Small intestine (tissue), 7 donors: ENCODE results near the gene SRF. TPM values are rescaled to one million over a fixed set of nuclear protein-coding genes. Genes with fewer than 3 reads are reported as not detected.
"Not testable (repeated sequence)": the region's sequence is repeated elsewhere in the genome, so short reads cannot be mapped to it uniquely, and the experiment has no call there.

Experiments used
- DNase-seq, 2 donors: peaks; one replicate each; pipeline versions ENCODE4 v3.0.0 to v3.0.0-alpha.2; 2013
- FAIRE-seq: peaks from 2 replicates; lab custom pipeline; 2012; peaks lifted over from hg19 to GRCh38; lab: Jason Lieb, UNC
- H3K27ac ChIP-seq, 3 donors: one replicate each; pipeline ENCODE4 v1.5.1; 2013; ENCODE audit warnings: low read length in 2 of 3, mild to moderate bottlenecking in 2 of 3, control low read depth in 1 of 3, inconsistent platforms in 1 of 3, low read depth in 1 of 3, moderate library complexity in 1 of 3
- H3K27me3 ChIP-seq, 3 donors: one replicate each; pipeline ENCODE4 v1.6.1; 2013; ENCODE audit warnings: low read length in 3 of 3, inconsistent platforms in 1 of 3; ENCODE audit not compliant: control insufficient read depth in 3 of 3, insufficient read depth in 3 of 3
- H3K36me3 ChIP-seq, 3 donors: one replicate each; pipeline ENCODE4 v1.6.1; 2013; ENCODE audit warnings: low read length in 3 of 3, inconsistent platforms in 1 of 3, low read depth in 1 of 3, mild to moderate bottlenecking in 1 of 3, moderate library complexity in 1 of 3; ENCODE audit not compliant: control insufficient read depth in 3 of 3, insufficient read depth in 2 of 3
- H3K4me1 ChIP-seq, 3 donors: one replicate each; pipeline ENCODE4 v1.6.1; 2013; ENCODE audit warnings: low read length in 2 of 3, inconsistent platforms in 1 of 3, low read depth in 1 of 3, mild to moderate bottlenecking in 1 of 3, moderate library complexity in 1 of 3; ENCODE audit not compliant: control insufficient read depth in 3 of 3, insufficient read depth in 2 of 3
- H3K4me3 ChIP-seq, 3 donors: one replicate each; pipeline ENCODE4 v1.5.1; 2013; ENCODE audit warnings: low read length in 3 of 3, control low read depth in 1 of 3, inconsistent platforms in 1 of 3, low read depth in 1 of 3, mild to moderate bottlenecking in 1 of 3, moderate library complexity in 1 of 3
- H3K9me3 ChIP-seq, 2 donors: one replicate each; pipeline ENCODE4 v1.6.1; 2013; ENCODE audit warnings: low read depth in 1 of 2, low read length in 1 of 2; ENCODE audit not compliant: control insufficient read depth in 2 of 2, insufficient read depth in 1 of 2
- WGBS, 3 donors: extraction: QIAGEN DNeasy Blood & Tissue Kit; methylation state at CpG; one replicate each; pipeline ENCODE4 v1.1.7; 2013; 5-methylcytosine and 5-hydroxymethylcytosine counted together
- polyA plus RNA-seq, 4 donors: library from polyadenylated mRNA; stranded (reverse) in 3 of 4; unstranded in 1 of 4; fragments of 200-250 nt in 3 of 4; fragments of 120-200 nt in 1 of 4; gene quantifications; one replicate each; pipeline versions ENCODE4 v1.2.1 to v1.2.3, GENCODE V29; 2013
- donor health status: healthy with polysubstance abuse.
- donor health status: control.
- donor health status: control.
- donor health status: Bipolar disorder and iron deficiency.
- donor health status: healthy.

Gene SRF
- polyA plus RNA-seq, 4 donors, result 8.9 to 24.0 (median 16.2) TPM

GRCh38 chr6:43127877-43128276 is 43.2 kb upstream of the SRF start:
- 54 to 72% (median 61%) methylated on average over 8 to 11 of the region's 11 CpGs for WGBS, 3 donors
- no peak for FAIRE-seq
- H3K4me3 ChIP-seq, result no peak overlapping the region
- peaks cover 0 to 2% (median 0%) of the 10 kb centered on the region in 3 donors for H3K27me3 ChIP-seq
- H3K27ac ChIP-seq, result no peak overlapping the region
- no peaks in the 10 kb centered on the region for H3K9me3 ChIP-seq
- H3K36me3 ChIP-seq, result peaks cover 0 to 36% (median 0%) of the 10 kb centered on the region in 3 donors
- peaks cover 0 to 19% (median 0%) of the 10 kb centered on the region in 3 donors for H3K4me1 ChIP-seq
- DNase-seq, result no peak

GRCh38 chr6:43128926-43129325 is 42.1 kb upstream of the SRF start:
- no peak for DNase-seq
- no peak for FAIRE-seq
- 42 to 81% (median 53%) methylated on average over 16 of the region's 16 CpGs for WGBS, 3 donors

GRCh38 chr6:43129434-43130194 is 41.5 kb upstream of the SRF start:
- H3K27ac ChIP-seq, result no peak overlapping the region
- DNase-seq, result peak in 1 of 2 donors; percentile 59
- no peak overlapping the region for H3K4me3 ChIP-seq
- 26 to 49% (median 45%) methylated on average over 15 of the region's 15 CpGs for WGBS, 3 donors
- peaks cover 0 to 2% (median 0%) of the 10 kb centered on the region in 3 donors for H3K27me3 ChIP-seq
- no peaks in the 10 kb centered on the region for H3K9me3 ChIP-seq
- H3K36me3 ChIP-seq, result peaks cover 0 to 38% (median 0%) of the 10 kb centered on the region in 3 donors
- peaks cover 0 to 11% (median 0%) of the 10 kb centered on the region in 3 donors for H3K4me1 ChIP-seq
- FAIRE-seq, result no peak

More at GRCh38 chr6:43128926-43129325, 42.1 kb upstream of the SRF start:
- Histone ChIP-seq H3K9me3 (no peaks in the 10 kb centered on the region), H3K27me3 (peaks cover 0 to 2% (median 0%) of the 10 kb centered on the region in 3 donors), H3K27ac (no peak overlapping the region), H3K4me3 (no peak overlapping the region), H3K36me3 (peaks cover 0 to 39% (median 0%) of the 10 kb centered on the region in 3 donors), H3K4me1 (peaks cover 0 to 14% (median 0%) of the 10 kb centered on the region in 3 donors)

GRCh38 chr6:43130429-43130828 is 40.6 kb upstream of the SRF start:
- Histone ChIP-seq H3K9me3 (no peaks in the 10 kb centered on the region), H3K27ac (no peak overlapping the region), H3K4me3 (no peak overlapping the region), H3K27me3 (peaks cover 0 to 2% (median 0%) of the 10 kb centered on the region in 3 donors), H3K36me3 (peaks cover 0 to 38% (median 0%) of the 10 kb centered on the region in 3 donors), H3K4me1 (peaks cover 0 to 11% (median 0%) of the 10 kb centered on the region in 3 donors)
- no peak for DNase-seq
- no peak for FAIRE-seq
- WGBS, 3 donors, result 91 to 94% (median 92%) methylated on average over 7 of the region's 7 CpGs

GRCh38 chr6:43131379-43131778 is 39.7 kb upstream of the SRF start:
- FAIRE-seq, result not testable (repeated sequence)
- H3K36me3 ChIP-seq, result peaks cover 0 to 39% (median 0%) of the 10 kb centered on the region in 3 donors

GRCh38 chr6:43138267-43138666 is 32.8 kb upstream of the SRF start:
- no peaks in the 10 kb centered on the region for H3K27me3 ChIP-seq
- no peak overlapping the region for H3K27ac ChIP-seq
- no peaks in the 10 kb centered on the region for H3K9me3 ChIP-seq
- DNase-seq (no peak), FAIRE-seq (no peak)
- peaks cover 0 to 41% (median 0%) of the 10 kb centered on the region in 3 donors for H3K36me3 ChIP-seq
- no peak overlapping the region for H3K4me3 ChIP-seq
- H3K4me1 ChIP-seq, result peaks cover 0 to 6% (median 0%) of the 10 kb centered on the region in 3 donors
- WGBS, 3 donors, result 93 to 100% (median 96%) methylated on average over 3 of the region's 3 CpGs

More at GRCh38 chr6:43131379-43131778, 39.7 kb upstream of the SRF start:
- not testable (repeated sequence) for H3K4me1 ChIP-seq, H3K27me3 ChIP-seq, DNase-seq, H3K27ac ChIP-seq, H3K4me3 ChIP-seq, H3K9me3 ChIP-seq
- 72 to 80% (median 77%) methylated on average over 5 of the region's 5 CpGs for WGBS, 3 donors

GRCh38 chr6:43139973-43140372 is 31.1 kb upstream of the SRF start:
- FAIRE-seq, H3K9me3 ChIP-seq, H3K27ac ChIP-seq, H3K4me3 ChIP-seq, H3K27me3 ChIP-seq, DNase-seq: not testable (repeated sequence)
- WGBS, 3 donors, result 86 to 90% (median 89%) methylated on average over 11 of the region's 11 CpGs
- H3K36me3 ChIP-seq, result peaks cover 0 to 44% (median 0%) of the 10 kb centered on the region in 3 donors
- H3K4me1 ChIP-seq, result peaks cover 0 to 11% (median 3%) of the 10 kb centered on the region in 3 donors

- H3K4me1 ChIP-seq, result peaks cover 0 to 21% (median 3%) of the 10 kb centered on the region in 3 donors
- peaks cover 0 to 54% (median 0%) of the 10 kb centered on the region in 3 donors for H3K36me3 ChIP-seq
- no peak overlapping the region for H3K27ac ChIP-seq
- H3K4me3 ChIP-seq, result no peak overlapping the region
- H3K9me3 ChIP-seq, result no peaks in the 10 kb centered on the region
- no peaks in the 10 kb centered on the region for H3K27me3 ChIP-seq
- DNase-seq (no peak), FAIRE-seq (no peak)
- 90 to 91% (median 90%) methylated on average over 16 of the region's 16 CpGs for WGBS, 3 donors
Observed at GRCh38 chr6:43141644-43142043, 29.4 kb upstream of the SRF start.
